KG1 (cell line): ENCODE results near the gene MARF1.
"Not testable (repeated sequence)": the region's sequence is repeated elsewhere in the genome, so short reads cannot be mapped to it uniquely, and the experiment has no call there.

Source experiments
- DNase-seq: peaks from one replicate; lab custom pipeline; 2025; lab: John Stamatoyannopoulos, UW

The MARF1 gene

DNA sequence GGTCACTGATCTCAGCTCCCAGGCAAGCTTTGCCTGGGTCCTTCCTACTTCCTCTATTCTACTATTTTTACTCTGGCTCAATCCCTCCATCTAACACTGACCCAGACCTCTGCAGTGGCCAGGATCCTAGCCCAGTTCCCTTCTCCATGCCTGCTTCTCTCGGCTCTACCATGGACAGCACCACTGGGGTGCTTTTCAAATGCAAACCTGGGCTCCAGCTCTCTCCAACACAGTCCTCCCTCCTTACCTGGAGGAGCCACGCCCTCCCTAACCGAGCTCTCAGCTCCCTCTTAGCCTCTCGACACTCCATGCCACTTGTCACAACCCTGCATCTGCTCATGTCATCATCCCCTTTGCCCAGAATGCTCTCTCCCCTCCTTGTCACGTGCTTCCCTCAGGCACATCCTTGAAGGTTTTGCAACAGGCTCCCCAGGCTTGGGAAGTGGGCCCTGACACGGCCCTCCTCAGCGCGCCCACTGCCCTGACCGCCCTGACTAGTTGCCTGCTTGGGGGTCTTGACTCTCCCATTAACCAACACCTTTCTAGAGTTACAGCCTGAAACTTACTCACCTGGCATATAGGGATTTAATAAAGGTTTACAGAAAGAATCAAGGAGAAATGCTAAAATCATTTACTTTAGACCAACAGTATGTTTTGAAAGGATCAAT, 41.6 kb downstream of the MARF1 start:
- DNase-seq = no peak

DNA sequence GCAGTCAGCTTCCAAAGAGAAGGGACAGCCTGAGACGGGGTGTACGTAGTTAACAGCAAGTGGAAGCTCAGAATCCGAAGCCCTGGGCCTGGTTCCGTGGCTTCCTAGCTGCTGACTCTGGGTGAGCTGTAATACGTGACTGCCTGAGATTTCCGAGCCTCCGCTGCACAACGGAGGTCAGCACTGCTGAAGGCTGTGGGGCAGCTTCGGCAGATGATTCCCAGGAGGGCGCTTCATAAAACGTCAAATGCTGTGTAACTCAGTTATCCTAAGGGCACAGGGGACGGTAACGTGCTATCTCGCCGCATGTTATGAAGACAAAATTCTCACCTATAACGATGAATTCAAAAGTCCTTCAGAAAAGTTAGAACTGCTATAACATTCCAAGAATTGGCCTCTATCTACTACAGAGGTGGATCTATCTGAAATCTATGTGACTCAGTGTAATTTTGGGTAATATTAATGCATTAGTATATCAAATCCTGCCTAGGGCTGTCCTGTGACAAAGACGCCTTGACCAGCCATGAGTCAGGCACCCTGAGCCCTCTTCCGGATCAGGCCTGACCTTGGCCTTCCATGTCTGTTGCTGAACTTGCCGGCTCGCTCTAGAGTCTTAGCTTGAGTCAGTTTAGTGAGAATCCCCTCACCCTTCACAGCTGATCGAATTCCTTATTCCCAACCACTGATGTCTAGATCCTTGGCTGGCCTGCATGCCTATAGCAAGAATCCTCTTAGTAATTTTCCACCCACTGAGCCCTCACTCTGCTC, 43.5 kb downstream of the MARF1 start:
- DNase-seq = no peak

DNA sequence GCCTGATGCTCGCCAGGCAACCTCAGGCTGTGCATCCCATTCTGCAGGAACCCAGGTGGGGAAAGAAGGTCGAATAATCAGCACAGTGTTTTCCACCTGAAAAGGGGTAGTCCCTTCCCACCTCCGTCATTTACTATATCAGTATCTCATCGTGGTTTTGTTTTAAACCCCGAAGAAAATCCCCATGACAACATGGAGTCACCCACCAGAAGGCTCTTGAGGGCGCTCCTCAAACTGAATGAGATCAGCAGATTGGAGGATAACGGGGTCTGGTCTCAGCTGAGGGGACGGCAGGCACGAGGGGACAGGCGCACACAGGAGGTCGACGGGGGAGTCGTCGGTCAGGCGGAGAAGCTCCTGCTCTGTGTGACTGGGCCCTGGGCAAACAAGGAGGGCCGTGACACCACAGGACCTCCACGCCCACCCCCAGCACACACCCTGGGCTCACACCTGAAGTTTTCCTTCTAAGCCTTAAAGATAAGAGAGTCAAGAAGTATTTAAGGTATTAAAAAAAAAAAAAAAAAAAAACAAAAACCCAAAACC, 44.2 kb downstream of the MARF1 start:
- DNase-seq = no peak

DNA sequence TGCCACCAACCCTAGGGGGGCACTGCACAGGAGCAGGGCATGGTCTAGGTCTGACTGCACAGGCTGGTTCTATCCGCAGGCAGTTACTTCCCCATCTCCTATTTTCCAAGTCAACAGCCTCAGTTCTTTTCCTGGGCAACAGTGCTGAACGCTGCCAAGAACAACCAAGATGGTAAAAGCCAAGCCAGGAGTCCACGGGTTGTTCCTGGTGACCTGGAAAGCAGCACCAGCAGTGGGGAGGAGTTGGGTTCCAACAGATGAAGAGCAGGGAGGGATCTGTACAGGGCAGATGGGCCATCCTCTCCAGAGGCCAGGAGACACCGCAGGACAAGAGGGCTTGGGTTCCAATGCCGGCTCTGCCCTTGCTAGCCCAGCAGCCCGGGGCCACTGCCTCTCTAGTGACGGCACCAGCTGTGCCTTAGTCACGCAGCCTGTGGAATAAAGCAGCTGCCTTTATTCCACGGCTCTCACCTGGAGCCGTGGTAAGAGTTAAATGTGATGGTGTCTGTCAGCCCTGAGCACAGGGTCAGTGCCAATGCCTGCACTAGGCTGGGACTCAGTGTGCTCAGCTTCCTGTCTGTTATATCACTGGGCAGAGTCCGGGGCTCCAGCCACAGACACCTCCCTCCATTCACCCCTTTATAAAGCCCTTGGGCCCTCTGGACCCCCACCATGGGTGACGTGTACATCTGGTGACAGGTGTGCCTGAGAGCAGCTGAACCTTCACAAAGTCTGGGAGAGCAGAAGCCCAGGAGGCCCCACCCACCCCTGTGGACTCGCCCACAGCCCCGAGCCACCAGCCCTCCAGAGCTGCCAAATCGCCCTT, 44.9 kb downstream of the MARF1 start:
- DNase-seq = no peak

DNA sequence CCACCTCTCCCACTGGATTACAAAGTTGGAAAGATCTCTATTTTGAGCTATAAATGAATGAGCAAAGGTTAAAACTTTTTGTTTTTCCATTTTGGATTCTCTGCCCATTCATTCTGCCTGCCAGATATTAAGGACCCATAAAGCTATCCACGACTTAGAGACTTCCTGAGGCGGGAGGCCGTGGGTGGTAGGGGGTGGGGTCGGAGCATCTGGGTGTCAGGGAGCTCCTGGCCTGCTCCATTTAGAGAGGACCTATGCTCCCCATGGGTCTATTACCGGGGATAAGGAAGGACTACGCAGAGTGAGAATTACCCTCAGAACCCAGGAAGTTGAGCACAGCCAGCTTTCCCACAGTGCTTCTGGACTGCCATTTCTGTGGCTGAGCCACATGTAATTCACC, 45.8 kb downstream of the MARF1 start:
- no peak for DNase-seq

DNA sequence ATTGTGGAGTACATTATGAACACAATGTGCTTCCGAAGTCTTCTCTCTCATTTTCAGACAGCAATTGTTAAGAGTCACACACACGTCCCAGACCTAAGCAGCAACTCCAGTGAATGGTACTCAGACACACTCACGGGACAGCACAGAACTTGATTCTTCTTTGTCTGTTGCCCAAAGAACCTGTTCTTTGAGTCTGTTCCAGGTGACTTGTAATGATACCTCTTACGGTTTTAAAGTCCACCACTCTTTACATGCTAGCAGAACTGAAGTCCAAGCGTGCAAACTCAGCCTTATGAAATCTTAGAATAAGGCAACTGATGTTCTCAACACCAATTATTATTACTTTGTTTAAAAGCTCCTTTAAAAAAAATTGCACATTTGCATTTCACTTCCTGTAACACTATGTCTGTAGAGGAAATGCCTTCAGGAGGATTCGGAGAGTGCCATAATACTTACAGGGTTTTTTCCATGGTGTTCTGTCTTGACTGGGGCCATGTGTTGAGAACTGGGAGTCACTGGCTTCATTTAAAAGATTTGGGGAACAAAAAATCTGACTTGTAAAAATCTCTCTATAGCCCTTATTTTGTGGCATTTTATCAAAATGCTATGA, 48.1 kb downstream of the MARF1 start:
- no peak for DNase-seq

DNA sequence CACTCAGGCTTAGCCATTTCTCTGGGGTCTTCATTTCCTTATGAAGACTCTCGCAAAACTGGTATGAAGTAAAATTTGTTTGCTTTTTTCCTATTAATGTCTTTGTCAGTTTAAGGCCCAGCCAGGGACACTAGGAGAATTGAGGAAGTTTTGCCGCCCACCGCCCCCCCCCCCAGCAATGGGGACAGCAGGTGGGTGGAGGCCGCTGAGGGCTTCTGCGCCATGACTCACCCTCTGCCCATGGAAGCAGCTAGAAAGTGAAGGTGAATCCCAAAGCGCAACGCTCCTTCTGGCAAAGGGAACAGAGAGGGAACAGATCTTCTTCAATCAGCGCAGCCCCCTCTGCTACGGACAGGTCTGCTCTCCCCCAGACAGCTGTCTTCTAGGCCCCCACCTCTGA, 49.7 kb downstream of the MARF1 start:
- no peak for DNase-seq

DNA sequence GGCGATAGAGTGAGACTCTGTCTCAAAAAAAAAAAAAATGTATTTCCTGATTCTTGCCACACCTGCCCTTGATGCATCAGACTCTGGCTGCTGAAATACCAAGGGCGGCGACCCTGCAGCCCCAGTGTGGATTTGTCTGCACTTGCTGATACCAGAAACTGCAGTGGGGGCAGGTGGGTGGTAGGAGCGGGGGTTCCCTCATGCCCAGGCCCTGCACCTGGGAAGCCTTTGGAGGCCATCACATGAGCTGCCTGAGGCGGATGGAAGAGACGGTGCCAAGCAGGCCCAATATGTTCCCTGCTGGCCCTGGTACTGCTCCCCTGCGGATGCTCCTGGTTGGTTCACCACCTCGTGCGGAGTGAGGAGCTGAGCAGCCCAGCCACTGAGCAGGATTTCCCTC, 50.6 kb downstream of the MARF1 start:
- DNase-seq = no peak

DNA sequence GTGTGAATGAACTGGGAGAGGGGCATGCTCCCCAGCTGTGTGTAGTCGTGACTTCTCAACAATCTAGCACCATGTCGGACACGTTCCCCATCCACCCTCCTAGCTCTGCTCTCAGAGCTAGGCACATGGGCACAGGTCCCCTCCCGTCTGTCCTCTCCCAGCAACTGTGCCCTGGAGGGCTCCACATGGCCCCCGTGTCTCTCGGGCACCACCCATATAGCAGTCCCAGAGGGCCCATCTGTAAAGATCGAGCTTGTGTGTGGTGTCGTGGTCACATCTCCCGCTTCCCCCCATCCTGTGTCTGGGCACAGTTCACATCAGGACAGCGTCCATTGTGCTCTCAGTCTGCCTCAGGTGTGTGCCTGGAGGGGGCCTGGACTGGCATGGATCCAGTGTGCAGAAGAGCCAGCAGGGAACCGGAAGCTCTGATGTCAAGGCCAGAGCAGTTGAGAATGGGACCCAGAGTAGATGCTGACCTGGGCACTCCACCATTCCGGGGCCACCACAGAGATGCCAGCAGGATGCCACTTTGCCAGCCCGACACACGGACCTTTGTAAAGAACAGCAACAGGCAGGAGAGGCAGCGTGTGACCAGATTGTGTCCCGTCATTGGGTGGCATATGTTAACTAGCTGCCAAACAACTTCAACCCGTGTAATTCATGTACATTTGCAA, 55.7 kb downstream of the MARF1 start:
- DNase-seq = no peak

DNA sequence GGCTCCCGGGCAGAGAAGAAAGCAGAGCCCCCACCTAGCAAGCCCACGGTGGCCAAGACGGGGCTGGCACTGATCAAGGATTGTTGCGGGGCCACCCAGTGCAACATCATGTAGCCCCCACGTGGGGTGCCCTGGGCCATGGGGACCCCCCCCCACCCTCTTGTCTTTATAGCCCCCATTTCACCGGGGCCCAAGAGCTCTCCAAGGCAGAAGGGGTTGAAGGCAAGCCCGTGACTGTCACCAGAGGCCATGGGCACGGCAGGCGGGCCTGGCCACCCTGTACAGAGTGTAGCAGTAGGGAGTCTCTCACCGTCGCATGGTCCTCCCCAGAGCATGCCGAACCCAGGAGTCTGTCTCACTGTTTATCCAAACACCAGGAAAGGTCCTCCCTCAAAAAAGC, 56.2 kb downstream of the MARF1 start:
- no peak for DNase-seq

DNA sequence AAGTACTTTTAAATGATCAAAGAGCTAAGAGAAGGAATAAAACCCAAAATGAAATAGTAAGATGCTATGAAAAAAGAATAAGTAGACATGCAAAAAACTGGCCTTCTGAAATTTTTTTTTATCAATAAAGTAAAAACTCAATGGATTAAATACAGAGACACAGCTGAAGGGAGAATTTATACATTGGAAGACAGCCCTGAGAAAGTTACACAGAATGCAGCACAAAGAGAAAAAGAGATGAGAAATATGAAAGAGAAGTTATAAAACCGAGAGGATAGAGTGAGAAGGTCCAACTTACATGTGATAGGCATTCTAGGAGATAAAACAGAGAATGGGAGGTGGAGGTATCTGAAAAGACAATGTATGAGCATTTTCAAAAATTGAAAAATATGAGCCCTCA, 57.0 kb downstream of the MARF1 start:
- no peak for DNase-seq

DNA sequence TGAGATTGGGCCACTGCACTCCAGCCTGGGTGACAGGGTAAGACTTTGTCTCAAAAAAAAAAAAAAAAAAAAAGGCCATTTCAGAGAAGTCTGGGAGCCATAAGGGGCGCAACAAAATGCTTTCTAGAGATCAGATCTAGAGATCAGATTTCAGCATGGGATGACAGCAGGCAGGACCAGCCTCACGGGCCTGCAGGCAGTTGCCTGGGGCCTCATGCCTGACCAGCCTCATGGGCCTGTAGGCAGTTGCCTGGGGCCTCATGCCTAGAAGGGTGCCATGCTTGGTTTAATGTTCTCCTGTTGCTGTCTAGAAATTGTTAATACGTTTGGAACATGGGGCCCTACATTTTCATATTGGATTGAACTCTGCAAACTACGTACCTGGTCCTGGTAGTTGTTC, 59.4 kb downstream of the MARF1 start:
- no peak for DNase-seq

DNA sequence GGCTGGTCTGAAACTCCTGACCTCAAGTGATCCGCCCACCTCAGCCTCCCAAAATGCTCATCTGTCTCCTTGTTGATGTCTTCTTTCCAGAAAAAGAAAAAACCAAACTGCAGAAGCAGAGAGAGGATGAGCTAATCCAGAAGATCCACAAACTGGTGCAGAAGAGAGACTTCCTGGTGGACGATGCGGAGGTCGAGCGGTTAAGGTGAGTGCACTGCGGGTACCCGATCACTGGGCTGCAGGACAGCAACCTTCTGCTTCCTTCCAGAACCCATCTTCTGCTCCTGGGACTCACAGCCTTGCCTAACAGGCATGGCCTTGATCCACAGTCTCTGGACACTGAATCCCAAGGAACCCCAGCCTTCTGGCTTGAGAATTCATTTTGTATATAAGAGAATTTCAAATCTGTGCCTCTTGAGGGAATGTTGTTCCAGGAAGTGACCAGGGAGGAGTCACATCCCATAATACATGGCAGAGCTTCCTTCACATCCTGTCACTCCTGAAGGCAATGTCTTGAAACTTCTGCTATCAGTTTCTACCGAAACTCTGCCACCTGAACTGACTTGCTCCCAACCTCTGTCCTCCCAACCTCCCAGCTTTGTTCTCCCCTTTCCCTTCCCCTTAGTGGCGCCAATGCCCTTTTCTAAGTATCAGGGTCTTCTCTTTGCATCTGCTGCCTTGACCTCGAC, 61.7 kb downstream of the MARF1 start:
- no peak for DNase-seq

DNA sequence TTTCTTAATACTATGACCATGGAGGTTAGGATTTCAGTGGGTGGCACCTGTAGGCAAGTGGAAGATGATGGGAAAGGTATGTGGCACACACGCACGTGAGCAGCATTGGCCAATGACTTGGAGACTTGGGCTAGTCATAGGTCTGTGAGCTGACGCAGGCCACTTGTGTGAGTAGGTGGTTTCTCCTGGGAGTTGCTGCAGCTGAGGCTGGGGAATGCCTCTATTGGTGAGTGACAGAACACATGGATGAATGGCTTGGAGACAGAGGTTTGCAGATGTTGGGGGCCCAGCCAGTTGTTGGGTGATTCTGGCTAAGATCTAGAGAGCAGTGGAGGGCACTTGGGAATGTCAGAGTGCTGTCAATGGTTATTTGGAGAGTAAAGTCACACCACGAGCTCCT, 64.1 kb downstream of the MARF1 start:
- DNase-seq = no peak

DNA sequence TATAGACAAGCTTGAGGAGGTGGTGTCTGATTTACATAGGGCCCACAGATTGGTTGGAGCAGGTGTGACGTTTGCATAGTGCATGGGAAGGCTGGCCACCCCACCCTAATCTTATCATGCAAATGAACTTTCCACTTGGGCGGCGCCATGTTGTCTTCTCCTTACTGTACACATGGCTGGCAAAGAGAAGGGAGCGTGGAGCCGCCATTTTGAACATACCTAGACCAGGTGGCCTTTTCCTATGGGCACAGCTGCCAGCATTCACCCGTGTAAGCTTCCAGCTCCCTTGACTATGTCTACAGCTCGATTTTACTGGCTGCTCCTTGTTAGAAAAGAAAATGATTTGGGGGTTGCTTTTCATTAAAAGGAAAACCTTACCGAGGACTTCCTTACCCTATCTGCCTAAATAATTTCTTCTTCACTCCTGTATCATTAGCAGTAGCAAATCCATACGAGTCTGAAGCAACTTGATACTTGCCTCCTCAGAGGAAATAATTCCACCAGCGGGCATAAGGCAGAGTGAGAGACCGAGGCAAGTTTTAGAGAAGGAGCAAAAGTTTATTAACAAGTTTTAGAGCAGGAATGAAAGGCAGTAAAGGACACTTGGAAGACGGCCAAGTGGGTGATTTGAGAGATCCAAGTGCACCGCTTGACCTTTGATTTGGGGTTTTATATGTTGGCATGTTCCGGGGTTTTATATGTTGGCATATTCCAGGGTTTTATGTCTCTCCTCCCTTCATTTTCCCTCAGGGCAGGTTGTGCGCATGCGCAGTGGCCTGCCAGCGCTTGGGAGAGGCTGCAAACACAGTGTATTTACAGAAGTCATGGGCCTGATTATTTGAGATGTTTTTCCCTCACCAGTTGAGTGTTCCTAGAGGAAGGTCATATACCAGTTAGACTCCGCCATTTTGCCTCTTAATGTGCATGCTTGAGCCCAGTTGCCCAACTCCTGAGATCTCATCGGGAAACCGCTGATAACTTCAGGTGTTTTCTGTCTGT, 65.7 kb downstream of the MARF1 start:
- DNase-seq = no peak

DNA sequence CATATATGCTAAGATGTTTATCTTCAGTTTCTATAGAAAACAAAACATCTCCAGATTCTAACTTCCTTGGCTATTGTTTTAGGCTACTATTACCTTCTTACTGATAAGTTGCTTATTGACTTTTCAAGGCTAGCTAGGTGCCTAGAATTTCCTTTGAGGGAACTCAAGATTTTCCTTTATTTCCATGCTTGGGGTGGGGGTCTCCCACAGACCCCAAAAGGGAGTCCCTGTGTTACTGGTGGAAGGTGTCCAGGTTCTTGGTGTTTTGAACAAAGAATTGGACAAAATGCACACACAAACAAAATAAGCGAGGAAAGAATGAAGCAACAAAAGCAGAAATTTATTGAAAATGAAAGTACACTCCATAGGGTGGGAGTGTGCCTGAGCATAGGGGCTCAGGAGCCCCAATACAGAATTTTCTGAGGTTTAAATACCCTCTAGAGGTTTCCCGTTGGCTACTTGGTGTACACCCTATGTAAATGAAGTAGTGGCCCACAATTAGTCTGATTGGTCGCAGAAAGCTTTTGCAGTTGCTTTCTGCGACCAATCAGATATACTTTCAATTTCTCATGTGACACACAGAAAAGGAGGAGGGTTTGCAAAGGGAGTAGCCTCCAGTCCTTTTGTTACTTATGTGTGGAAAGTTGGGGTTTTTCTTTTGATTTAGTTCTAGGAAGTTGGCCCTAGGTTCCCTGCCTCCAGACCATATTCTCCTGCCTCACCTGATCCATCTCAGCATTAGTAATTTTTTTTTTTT, 67.5 kb downstream of the MARF1 start:
- DNase-seq = no peak

DNA sequence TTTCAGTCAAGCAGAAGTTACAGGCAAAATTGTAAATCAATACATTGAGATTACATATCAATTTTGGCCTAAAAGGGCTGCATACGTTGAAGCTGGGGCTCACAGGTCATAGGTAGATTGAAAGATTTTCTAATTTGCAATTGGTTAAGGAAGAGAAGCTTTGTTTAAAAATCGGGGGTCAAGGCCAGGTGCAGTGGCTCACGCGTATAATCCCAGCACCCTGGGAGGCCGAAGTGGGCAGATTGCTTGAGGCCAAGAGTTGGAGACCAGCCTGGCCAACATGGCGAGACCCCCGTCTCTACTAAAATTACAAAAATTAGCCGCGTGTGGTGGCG, 68.4 kb downstream of the MARF1 start:
- no peak for DNase-seq

DNA sequence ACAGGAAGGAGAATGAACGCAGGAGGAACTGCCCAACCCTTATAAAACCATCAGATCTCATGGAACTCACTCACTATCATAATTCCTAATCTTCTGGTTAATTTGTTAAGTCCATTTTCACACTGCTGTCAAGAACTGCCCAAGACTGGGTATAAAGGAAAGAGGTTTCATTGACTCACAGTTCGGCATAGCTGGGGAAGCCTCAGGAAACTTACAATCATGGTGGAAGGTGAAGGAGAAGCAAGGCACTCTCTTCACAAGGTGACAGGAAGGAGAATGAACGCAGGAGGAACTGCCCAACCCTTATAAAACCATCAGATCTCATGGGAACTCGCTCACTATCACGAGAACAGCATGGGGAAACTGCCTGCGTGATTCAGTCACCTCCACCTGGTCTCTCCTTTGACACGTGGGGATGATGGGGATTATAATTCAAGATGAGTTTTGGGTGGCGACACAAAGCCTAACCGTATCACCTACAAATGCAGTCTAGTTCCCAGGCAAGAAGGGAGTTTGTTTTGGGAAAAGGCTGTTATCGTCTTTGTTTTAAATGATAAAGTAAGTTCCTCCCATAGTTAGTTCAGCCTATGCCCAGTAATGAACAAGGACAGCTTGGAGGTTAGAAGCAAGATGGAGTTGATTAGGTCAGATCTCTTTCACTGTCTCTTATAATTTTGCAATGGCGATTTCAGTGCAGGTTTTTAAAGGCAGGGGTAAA, 68.9 kb downstream of the MARF1 start:
- DNase-seq = not testable (repeated sequence)
